Measurements from ENCODE around the gene CENPP.

The CENPP gene

GRCh38 chr9:92480986-92481633, 155.4 kb downstream of the CENPP start:
- DNase-seq (ENCODE audit: low read depth): no peak

- no peak for DNase-seq (ENCODE audit: low read depth)
Observed at GRCh38 chr9:92482329-92482728, 156.6 kb downstream of the CENPP start, which contains the start of gene ASPN. ASPN (minus strand) TSS chr9:92482506.

GRCh38 chr9:92482805-92483204, 157.1 kb downstream of the CENPP start:
- DNase-seq (ENCODE audit: low read depth): no peak

- DNase-seq (ENCODE audit: low read depth): no peak
Observed at GRCh38 chr9:92483627-92484545, 158.1 kb downstream of the CENPP start.

- no peak for DNase-seq (ENCODE audit: low read depth)
Observed at GRCh38 chr9:92484563-92484962, 158.8 kb downstream of the CENPP start.

- DNase-seq (ENCODE audit: low read depth): no peak
Observed at GRCh38 chr9:92486371-92486770, 160.6 kb downstream of the CENPP start.

GRCh38 chr9:92488681-92489550, 163.2 kb downstream of the CENPP start:
- no peak for DNase-seq (ENCODE audit: low read depth)

- no peak for DNase-seq (ENCODE audit: low read depth)
Observed at GRCh38 chr9:92492781-92493401, 167.1 kb downstream of the CENPP start.

- DNase-seq (ENCODE audit: low read depth): no peak
Observed at GRCh38 chr9:92493749-92494387, 168.1 kb downstream of the CENPP start.

- DNase-seq (ENCODE audit: low read depth): no peak
Observed at GRCh38 chr9:92494856-92495255, 169.1 kb downstream of the CENPP start.

- no peak for DNase-seq (ENCODE audit: low read depth)
Observed at GRCh38 chr9:92496396-92497176, 170.8 kb downstream of the CENPP start.

- DNase-seq (ENCODE audit: low read depth): no peak
Observed at GRCh38 chr9:92499701-92500100, 173.9 kb downstream of the CENPP start.

GRCh38 chr9:92500725-92501124, 175.0 kb downstream of the CENPP start:
- DNase-seq (ENCODE audit: low read depth): no peak

GRCh38 chr9:92501671-92502393, 176.1 kb downstream of the CENPP start:
- DNase-seq (ENCODE audit: low read depth): no peak

- DNase-seq (ENCODE audit: low read depth): no peak
Observed at GRCh38 chr9:92503156-92503555, 177.4 kb downstream of the CENPP start.

- no peak for DNase-seq (ENCODE audit: low read depth)
Observed at GRCh38 chr9:92504881-92505280, 179.1 kb downstream of the CENPP start.

GRCh38 chr9:92506184-92506857, 180.6 kb downstream of the CENPP start:
- no peak for DNase-seq (ENCODE audit: low read depth)

- DNase-seq (ENCODE audit: low read depth): no peak
Observed at GRCh38 chr9:92507005-92507404, 181.3 kb downstream of the CENPP start.

- no peak for DNase-seq (ENCODE audit: low read depth)
Observed at GRCh38 chr9:92507496-92507895, 181.7 kb downstream of the CENPP start.

Data from stimulated activated CD8-positive, alpha-beta memory T cell treated with anti-CD3 and anti-CD28 coated beads, Interleukin-15, amount 100 ng/mL, for 1 hour (primary cell).